Neural progenitor cell (in vitro differentiated cells): ENCODE measurements around the gene ZSCAN9. TPM values are rescaled to one million over a fixed set of nuclear protein-coding genes. Genes with fewer than 3 reads are reported as not detected.

Source experiments
- DNase-seq: peaks from one replicate; pipeline ENCODE4 v3.0.0-alpha.2; 2016; ENCODE audit warnings: low spot score
- H2AFZ ChIP-seq: fragments of 200-600 bp; sonication (generic); replicated peaks from 2 replicates; pipeline ENCODE4 v1.6.1; 2016; ENCODE audit warnings: antibody characterized with exemption
- H3F3A ChIP-seq: fragments of 200-600 bp; sonication (generic); 2 replicates; pipeline ENCODE4 v1.6.1; 2016; ENCODE audit warnings: antibody characterized with exemption, low read depth
- H3K27ac ChIP-seq: fragments of 200-600 bp; sonication (generic); 2 replicates; pipeline ENCODE4 v1.5.1; 2016; ENCODE audit warnings: mild to moderate bottlenecking
- H3K27me3 ChIP-seq: fragments of 200-600 bp; sonication (generic); 2 replicates; pipeline ENCODE4 v1.6.1; 2016; ENCODE audit warnings: mild to moderate bottlenecking, moderate library complexity
- H3K36me3 ChIP-seq: fragments of 200-600 bp; sonication (generic); 2 replicates; pipeline ENCODE4 v1.5.1; 2016
- H3K4me1 ChIP-seq: fragments of 200-600 bp; sonication (generic); 2 replicates; pipeline ENCODE4 v1.6.1; 2016; ENCODE audit warnings: mixed run types
- H3K4me2 ChIP-seq: fragments of 200-600 bp; sonication (generic); 2 replicates; pipeline ENCODE4 v1.6.1; 2016
- H3K4me3 ChIP-seq: fragments of 200-600 bp; sonication (generic); 2 replicates; pipeline ENCODE4 v1.5.1; 2016
- H3K79me2 ChIP-seq: fragments of 200-600 bp; sonication (generic); 2 replicates; pipeline ENCODE4 v1.6.1; 2016; ENCODE audit warnings: low read depth
- H3K9ac ChIP-seq: fragments of 200-600 bp; sonication (generic); 2 replicates; pipeline ENCODE4 v1.6.1; 2016
- H3K9me3 ChIP-seq: fragments of 200-600 bp; sonication (generic); 2 replicates; pipeline ENCODE4 v1.5.1; 2016; ENCODE audit warnings: low read depth
- H4K20me1 ChIP-seq: fragments of 200-600 bp; sonication (generic); 2 replicates; pipeline ENCODE4 v1.6.1; 2016; ENCODE audit warnings: low read depth
- H3K27ac Mint-ChIP-seq: 3 replicates; pipeline ENCODE4 v1.8.0; 2021; ENCODE audit warnings: mixed read lengths
- H3K27me3 Mint-ChIP-seq: 2 replicates; pipeline ENCODE4 v1.8.0; 2022; ENCODE audit warnings: low read depth, mild to moderate bottlenecking, inconsistent platforms, moderate library complexity, mixed read lengths; ENCODE audit not compliant: insufficient read depth
- H3K36me3 Mint-ChIP-seq: 3 replicates; pipeline ENCODE4 v1.8.0; 2021; ENCODE audit warnings: mixed read lengths
- H3K4me1 Mint-ChIP-seq: 3 replicates; pipeline ENCODE4 v1.8.0; 2021; ENCODE audit warnings: mixed read lengths
- H3K4me3 Mint-ChIP-seq: 3 replicates; pipeline ENCODE4 v1.8.0; 2021; ENCODE audit warnings: mild to moderate bottlenecking, moderate library complexity, mixed read lengths
- H3K9me3 Mint-ChIP-seq: 3 replicates; pipeline ENCODE4 v1.8.0; 2020; ENCODE audit warnings: mixed read lengths
- EZH2 ChIP-seq: fragments of 200-600 bp; sonication (generic); IDR thresholded peaks from 2 replicates; pipeline ENCODE4 v1.6.1; 2017; ENCODE audit warnings: antibody characterized with exemption, mild to moderate bottlenecking, moderate library complexity
- EZH2phosphoT487 ChIP-seq: fragments of 200-600 bp; sonication (generic); IDR thresholded peaks from 2 replicates; pipeline ENCODE4 v1.6.1; 2017; ENCODE audit warnings: antibody characterized with exemption
- total RNA-seq: library from RNA; depleted of rRNA; stranded (reverse); fragments of >200 nt; gene quantifications from 2 replicates; pipeline ENCODE4 v1.2.3, GENCODE V29; 2015; ENCODE audit warnings: low replicate concordance
- TF ChIP-seq, protein P1 (sequence below): fragments of 200-600 bp; sonication (generic); IDR thresholded peaks from 2 replicates; pipeline ENCODE4 v1.5.1; 2017; ENCODE audit warnings: antibody characterized with exemption, mild to moderate bottlenecking

ZSCAN9 gene
- total RNA-seq, 1 donor from 2014 or later, result 34.6 TPM

DNA sequence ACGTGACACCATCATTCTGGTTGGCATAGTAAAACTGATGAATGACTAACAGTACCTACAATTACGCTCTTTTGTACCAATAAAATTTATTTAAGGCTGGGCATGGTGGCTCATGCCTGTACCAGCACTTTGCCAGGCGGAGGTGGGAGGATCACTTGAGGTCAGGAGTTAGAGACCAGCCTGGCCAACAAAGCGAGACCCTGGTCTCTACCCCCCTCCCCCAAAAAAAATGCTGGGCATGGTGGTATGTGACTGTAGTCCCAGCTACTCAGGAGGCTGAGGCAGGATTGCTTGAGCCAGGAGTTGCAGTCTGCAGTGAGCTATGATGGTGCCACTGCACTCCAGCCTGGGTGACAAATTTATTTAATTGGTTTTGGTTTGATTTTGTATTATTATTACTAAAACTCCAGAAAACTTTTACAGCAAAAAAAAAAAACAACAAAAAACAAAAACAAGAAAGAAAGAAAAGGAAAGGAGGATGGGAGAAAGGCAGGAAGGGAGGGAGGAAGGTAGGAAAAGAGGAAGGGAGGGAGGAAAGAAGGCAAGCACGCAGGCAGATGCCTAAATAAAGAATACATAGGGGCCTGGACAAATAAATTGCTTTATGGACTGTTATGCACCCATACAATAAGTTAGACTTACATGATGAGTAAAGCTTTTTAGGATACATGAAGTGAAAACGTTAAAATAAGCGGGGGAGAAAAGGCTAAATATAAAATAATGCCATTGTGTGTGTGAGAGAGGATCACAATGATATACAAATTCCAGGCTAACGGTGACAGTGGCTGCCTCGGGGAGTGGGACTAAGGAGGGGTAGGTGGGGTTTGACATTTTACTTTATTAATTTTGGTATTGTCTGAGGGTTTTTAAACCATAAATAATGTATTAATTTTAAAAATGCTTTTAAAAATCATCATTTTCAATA is 682 bp upstream of the ZSCAN9 start:
- Mint-ChIP-seq H3K4me1 (peaks cover 10% of the 10 kb centered on the region), H3K9me3 (no peaks in the 10 kb centered on the region), H3K27me3 (peaks cover 4% of the 10 kb centered on the region), H3K4me3 (peak overlapping the region; percentile 97), H3K27ac (peak overlapping the region; percentile 94), H3K36me3 (peaks cover 21% of the 10 kb centered on the region)
- H3K27me3 ChIP-seq, result peaks cover 51% of the 10 kb centered on the region
- peaks cover 29% of the 10 kb centered on the region for H3K79me2 ChIP-seq
- H3K36me3 ChIP-seq, result peaks cover 12% of the 10 kb centered on the region
- no peak for DNase-seq
- peaks cover 6% of the 10 kb centered on the region for H3K4me1 ChIP-seq
- H2AFZ ChIP-seq, result peak overlapping the region; percentile 66
- H3K4me3 ChIP-seq, result peak overlapping the region; percentile 93
- peak overlapping the region; percentile 84 for H3K4me2 ChIP-seq
- no peak overlapping the region for H3K9ac ChIP-seq
- no peaks in the 10 kb centered on the region for H3F3A ChIP-seq
- no peak overlapping the region for H3K27ac ChIP-seq
- no peaks in the 10 kb centered on the region for H3K9me3 ChIP-seq
- no peaks in the 10 kb centered on the region for H4K20me1 ChIP-seq
- TF ChIP-seq, protein P1, sequence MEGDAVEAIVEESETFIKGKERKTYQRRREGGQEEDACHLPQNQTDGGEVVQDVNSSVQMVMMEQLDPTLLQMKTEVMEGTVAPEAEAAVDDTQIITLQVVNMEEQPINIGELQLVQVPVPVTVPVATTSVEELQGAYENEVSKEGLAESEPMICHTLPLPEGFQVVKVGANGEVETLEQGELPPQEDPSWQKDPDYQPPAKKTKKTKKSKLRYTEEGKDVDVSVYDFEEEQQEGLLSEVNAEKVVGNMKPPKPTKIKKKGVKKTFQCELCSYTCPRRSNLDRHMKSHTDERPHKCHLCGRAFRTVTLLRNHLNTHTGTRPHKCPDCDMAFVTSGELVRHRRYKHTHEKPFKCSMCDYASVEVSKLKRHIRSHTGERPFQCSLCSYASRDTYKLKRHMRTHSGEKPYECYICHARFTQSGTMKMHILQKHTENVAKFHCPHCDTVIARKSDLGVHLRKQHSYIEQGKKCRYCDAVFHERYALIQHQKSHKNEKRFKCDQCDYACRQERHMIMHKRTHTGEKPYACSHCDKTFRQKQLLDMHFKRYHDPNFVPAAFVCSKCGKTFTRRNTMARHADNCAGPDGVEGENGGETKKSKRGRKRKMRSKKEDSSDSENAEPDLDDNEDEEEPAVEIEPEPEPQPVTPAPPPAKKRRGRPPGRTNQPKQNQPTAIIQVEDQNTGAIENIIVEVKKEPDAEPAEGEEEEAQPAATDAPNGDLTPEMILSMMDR, result no peak
- TF ChIP-seq EZH2 (no peak), EZH2phosphoT487 (no peak)

DNA sequence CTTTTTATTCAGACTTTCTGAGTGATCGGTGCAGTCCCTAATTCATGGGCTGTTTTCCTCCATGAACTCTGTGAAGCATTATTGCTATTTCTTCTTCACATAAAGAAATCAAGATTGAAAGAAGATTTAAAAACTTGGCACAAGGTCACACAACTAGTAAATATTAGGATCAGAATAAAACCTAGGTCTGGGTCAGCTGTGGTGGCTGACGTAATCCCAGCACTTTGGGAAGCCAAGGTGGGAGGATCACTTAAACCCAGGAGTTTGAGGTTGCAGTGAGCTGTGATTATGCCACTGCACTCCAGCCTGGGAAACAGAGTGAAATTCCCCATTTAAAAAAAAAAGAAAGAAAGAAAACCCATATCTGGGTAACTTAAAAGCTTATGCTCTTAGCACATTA is 1.4 kb downstream of the ZSCAN9 start:
- Histone ChIP-seq H3K79me2 (peaks cover 29% of the 10 kb centered on the region), H3K27ac (no peak overlapping the region)
- no peak overlapping the region for H3K27ac Mint-ChIP-seq

DNA sequence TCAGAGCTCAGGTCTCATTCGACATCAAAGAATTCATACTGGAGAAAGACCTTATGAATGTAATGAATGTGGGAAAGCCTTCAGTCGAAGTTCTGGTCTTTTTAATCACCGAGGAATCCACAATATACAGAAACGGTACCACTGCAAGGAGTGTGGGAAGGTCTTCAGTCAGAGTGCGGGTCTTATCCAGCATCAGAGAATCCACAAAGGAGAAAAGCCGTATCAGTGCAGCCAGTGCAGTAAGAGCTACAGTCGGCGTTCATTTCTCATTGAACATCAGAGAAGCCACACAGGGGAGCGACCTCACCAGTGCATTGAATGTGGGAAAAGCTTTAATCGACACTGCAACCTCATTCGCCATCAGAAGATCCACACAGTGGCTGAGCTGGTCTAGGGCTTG is 7.7 kb downstream of the ZSCAN9 start:
- TF ChIP-seq EZH2phosphoT487, result no peak
- TF ChIP-seq, protein P1, result no peak
- no peak for TF ChIP-seq EZH2
- Mint-ChIP-seq H3K36me3 (peaks cover 56% of the 10 kb centered on the region), H3K9me3 (no peaks in the 10 kb centered on the region), H3K4me1 (no peaks in the 10 kb centered on the region), H3K27me3 (no peaks in the 10 kb centered on the region), H3K4me3 (no peak overlapping the region), H3K27ac (no peak overlapping the region)
- Histone ChIP-seq H3K27me3 (no peaks in the 10 kb centered on the region), H3F3A (no peaks in the 10 kb centered on the region), H3K9me3 (no peaks in the 10 kb centered on the region), H4K20me1 (peaks cover 6% of the 10 kb centered on the region), H3K36me3 (peaks cover 28% of the 10 kb centered on the region), H3K79me2 (peaks cover 6% of the 10 kb centered on the region), H3K9ac (no peak overlapping the region), H3K4me1 (no peaks in the 10 kb centered on the region), H3K4me3 (no peak overlapping the region), H3K27ac (no peak overlapping the region), H3K4me2 (no peak overlapping the region), H2AFZ (no peak overlapping the region)
- DNase-seq, result no peak

More for the DNA sequence above, 1.4 kb downstream of the ZSCAN9 start:
- Mint-ChIP-seq H3K4me3 (peak overlapping the region; percentile 97), H3K27me3 (peaks cover 4% of the 10 kb centered on the region), H3K4me1 (peaks cover 10% of the 10 kb centered on the region), H3K9me3 (no peaks in the 10 kb centered on the region), H3K36me3 (peaks cover 33% of the 10 kb centered on the region)
- no peak for DNase-seq
- Histone ChIP-seq H2AFZ (no peak overlapping the region), H3K27me3 (peaks cover 30% of the 10 kb centered on the region), H3K36me3 (peaks cover 22% of the 10 kb centered on the region), H3K9me3 (no peaks in the 10 kb centered on the region), H3F3A (no peaks in the 10 kb centered on the region), H3K4me2 (peak overlapping the region; percentile 84), H3K9ac (no peak overlapping the region), H3K4me3 (peak overlapping the region; percentile 93), H3K4me1 (peaks cover 6% of the 10 kb centered on the region), H4K20me1 (no peaks in the 10 kb centered on the region)
- no peak for TF ChIP-seq EZH2
- no peak for TF ChIP-seq EZH2phosphoT487
- TF ChIP-seq, protein P1, result no peak
